Prostate gland (tissue), 2 donors: ENCODE data around the gene RSBN1L. TPM values are rescaled to one million over a fixed set of nuclear protein-coding genes. Genes with fewer than 3 reads are reported as not detected.

ENCODE experiments used
- DNase-seq: peaks from one replicate; pipeline ENCODE4 v3.0.0-alpha.2; 2019; ENCODE audit warnings: low spot score
- H3K27ac ChIP-seq, 2 donors: fragments of 200-600 bp; sonication (generic); 2 replicates each; pipeline ENCODE4 v1.5.1; 2017 to 2019
- H3K27me3 ChIP-seq: fragments of 200-600 bp; sonication (generic); replicated peaks from 2 replicates; pipeline ENCODE4 v1.5.1; 2019; ENCODE audit not compliant: insufficient read depth
- H3K36me3 ChIP-seq, 2 donors: fragments of 200-600 bp; sonication (generic); 1 replicate in 1 of 2; 2 replicates in 1 of 2; pipeline versions ENCODE4 v1.5.1 to v1.8.1; 2017 to 2019
- H3K4me1 ChIP-seq: fragments of 200-600 bp; sonication (generic); replicated peaks from 2 replicates; pipeline ENCODE4 v1.5.1; 2019
- H3K4me3 ChIP-seq, 2 donors: fragments of 200-600 bp; sonication (generic); 2 replicates each; pipeline ENCODE4 v1.5.1; 2017 to 2019
- H3K9me3 ChIP-seq: fragments of 200-600 bp; sonication (generic); 2 replicates; pipeline ENCODE4 v1.5.1; 2017
- POLR2A ChIP-seq: fragments of 450-650 bp; IDR thresholded peaks from one replicate; pipeline ENCODE4 v1.6.1; 2016; ENCODE audit warnings: antibody characterized with exemption, mild to moderate bottlenecking
- POLR2AphosphoS5 ChIP-seq: sonication (generic); formaldehyde crosslinking; IDR thresholded peaks from one replicate; pipeline ENCODE4 v1.6.1; 2017; ENCODE audit warnings: antibody characterized with exemption
- WGBS: methylation state at CpG from one replicate; pipeline ENCODE4 v1.1.5; 2018; 5-methylcytosine and 5-hydroxymethylcytosine counted together
- intact Hi-C: fragments of 100-400 bp; cut with DNase I; formaldehyde crosslinking; loops from one replicate; pipeline ENCODE4 v1.14.2; 2022
- total RNA-seq, 2 donors: library from RNA; depleted of rRNA; stranded (reverse); fragments of >200 nt; gene quantifications; one replicate each; pipeline ENCODE4 v1.1.0, GENCODE V29; 2016
- TF ChIP-seq, protein P1 (sequence below), 4 experiments: fragments of 200-600 bp in 2 of 4; fragments of 450-650 bp in 2 of 4; sonication (generic) in 2 of 4; IDR thresholded peaks; 1 replicate in 3 of 4; 2 replicates in 1 of 4; pipeline ENCODE4 v1.5.1; 2016 to 2019; ENCODE audit warnings: antibody characterized with exemption in 4 of 4, mild to moderate bottlenecking in 2 of 4, moderate library complexity in 2 of 4

RSBN1L gene
- total RNA-seq, 2 donors from 2014 or later = 19.4 to 20.7 TPM

DNA sequence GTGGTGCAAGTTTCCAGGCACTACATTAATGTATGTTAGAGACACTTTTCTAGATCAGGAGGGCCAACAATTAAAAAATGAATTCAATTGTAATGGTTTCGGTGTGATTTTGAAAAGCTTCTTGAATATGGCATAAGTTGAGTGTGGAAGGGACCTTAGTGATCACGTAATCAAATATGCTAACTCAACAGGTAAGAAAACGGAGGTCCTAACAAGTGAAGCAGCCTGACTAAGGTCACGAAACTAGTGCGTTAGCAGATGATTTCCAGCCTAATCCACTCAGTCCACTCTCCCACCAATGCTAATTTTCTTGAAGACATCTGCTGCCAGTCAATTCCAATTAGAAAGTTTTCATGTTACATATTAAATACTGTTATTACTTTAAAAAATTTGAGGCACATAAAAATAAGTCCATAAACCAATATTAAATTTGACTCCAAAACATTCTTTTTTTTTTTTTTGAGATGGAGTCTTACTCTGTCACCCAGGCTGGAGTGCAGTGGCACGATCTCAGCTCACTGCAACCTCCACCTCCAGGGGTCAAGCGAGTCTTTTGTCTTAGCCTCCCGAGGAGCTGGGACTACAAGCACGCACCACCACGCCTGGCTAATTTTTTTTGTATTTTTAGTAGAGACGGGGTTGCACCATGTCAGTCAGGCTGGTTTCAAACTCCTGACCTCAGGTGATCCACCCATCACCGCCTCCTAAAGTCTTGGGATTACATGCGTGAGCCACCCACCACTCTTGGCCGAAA is 2.3 kb upstream of the RSBN1L start:
- DNase-seq = no peak
- intact Hi-C loops = no loop called here
- Histone ChIP-seq H3K4me1 (no peaks in the 10 kb centered on the region), H3K27ac (no peak overlapping the region), H3K36me3 (no peaks in the 10 kb centered on the region), H3K4me3 (no peak overlapping the region), H3K27me3 (no peaks in the 10 kb centered on the region), H3K9me3 (no peaks in the 10 kb centered on the region)
- TF ChIP-seq POLR2A (no peak), POLR2AphosphoS5 (no peak)
- TF ChIP-seq, protein P1, sequence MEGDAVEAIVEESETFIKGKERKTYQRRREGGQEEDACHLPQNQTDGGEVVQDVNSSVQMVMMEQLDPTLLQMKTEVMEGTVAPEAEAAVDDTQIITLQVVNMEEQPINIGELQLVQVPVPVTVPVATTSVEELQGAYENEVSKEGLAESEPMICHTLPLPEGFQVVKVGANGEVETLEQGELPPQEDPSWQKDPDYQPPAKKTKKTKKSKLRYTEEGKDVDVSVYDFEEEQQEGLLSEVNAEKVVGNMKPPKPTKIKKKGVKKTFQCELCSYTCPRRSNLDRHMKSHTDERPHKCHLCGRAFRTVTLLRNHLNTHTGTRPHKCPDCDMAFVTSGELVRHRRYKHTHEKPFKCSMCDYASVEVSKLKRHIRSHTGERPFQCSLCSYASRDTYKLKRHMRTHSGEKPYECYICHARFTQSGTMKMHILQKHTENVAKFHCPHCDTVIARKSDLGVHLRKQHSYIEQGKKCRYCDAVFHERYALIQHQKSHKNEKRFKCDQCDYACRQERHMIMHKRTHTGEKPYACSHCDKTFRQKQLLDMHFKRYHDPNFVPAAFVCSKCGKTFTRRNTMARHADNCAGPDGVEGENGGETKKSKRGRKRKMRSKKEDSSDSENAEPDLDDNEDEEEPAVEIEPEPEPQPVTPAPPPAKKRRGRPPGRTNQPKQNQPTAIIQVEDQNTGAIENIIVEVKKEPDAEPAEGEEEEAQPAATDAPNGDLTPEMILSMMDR (IDR thresholded peaks at IDR 0.05) = no peak
- WGBS = 95% methylated on average over 14 of the region's 14 CpGs

DNA sequence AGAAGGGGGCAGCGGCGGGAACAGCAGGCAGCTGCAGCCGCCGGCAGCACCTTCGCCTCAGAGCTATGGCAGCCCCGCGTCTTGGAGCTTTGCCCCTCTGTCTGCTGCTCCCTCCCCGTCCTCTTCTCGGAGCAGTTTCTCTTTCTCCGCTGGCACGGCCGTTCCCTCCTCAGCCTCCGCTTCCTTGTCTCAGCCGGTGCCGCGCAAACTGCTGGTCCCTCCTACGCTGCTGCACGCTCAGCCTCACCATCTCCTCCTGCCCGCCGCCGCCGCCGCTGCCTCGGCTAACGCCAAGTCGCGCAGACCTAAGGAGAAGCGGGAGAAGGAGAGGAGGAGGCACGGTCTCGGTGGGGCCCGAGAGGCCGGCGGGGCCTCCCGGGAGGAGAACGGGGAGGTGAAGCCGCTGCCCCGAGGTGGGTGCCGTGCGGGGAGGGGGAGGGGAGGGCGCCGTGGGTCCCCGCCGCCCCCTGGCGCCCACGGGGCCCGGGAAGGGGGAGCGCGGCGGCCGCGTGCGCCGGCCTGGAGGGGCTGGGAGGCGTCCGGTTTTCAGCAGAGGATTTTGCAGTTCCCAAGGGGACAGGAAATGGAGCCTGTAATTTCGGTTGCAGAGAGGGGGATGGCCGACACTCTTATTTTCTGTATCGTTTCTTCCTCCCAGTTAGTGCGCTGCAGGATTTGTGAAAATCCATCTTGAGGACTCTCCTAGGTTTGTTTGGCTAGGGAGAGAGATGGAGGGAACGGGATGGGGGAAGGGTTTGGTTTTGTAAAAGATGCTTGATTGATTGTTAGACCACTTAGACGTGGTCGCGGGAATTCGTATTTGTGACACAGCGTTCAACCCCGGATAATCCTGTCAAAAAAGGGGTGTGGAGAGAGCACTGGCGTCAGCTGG is 630 bp downstream of the RSBN1L start:
- WGBS = under 1% methylated on average over 61 of the region's 67 CpGs
- Histone ChIP-seq H3K4me1 (no peaks in the 10 kb centered on the region), H3K9me3 (no peaks in the 10 kb centered on the region), H3K27ac (peak overlapping the region; percentile 96 to 97), H3K36me3 (no peaks in the 10 kb centered on the region), H3K27me3 (no peaks in the 10 kb centered on the region), H3K4me3 (peak overlapping the region; percentile 75 to 92)
- intact Hi-C loops = loop anchor here (2.0 to 5.0 kb wide), 2 partner anchors 60 to 102 kb away; partner anchors contain the start of genes PHTF2 and TMEM60
- peak; percentile 63 for DNase-seq
- TF ChIP-seq, protein P1 (IDR thresholded peaks at IDR 0.05) = peak in 1 of 4 experiments; percentile 5
- TF ChIP-seq POLR2A (peak; percentile 48), POLR2AphosphoS5 (peak; percentile 83)

DNA sequence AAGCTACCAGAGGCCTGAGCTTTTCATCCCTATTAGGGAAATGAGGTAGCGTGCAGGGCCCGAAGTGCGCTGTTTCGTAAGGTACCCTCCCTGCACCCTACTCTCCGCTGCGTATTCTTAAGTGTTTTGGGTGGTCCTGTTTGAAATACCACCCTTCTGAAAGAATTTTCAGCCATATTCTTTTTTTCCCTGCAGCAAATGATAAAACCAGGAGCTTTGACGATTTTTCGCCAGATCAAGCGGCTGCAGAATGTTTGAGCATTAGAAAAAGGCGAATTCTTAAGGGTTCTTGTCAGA is 1.2 kb downstream of the RSBN1L start:
- Histone ChIP-seq H3K27ac (peak overlapping the region; percentile 96 to 97), H3K9me3 (no peaks in the 10 kb centered on the region), H3K27me3 (no peaks in the 10 kb centered on the region), H3K4me1 (no peaks in the 10 kb centered on the region), H3K4me3 (peak overlapping the region; percentile 75 to 92), H3K36me3 (no peaks in the 10 kb centered on the region)
- WGBS = 1% methylated on average over 10 of the region's 10 CpGs
- DNase-seq = no peak
- intact Hi-C loops = loop anchor here (2.0 to 5.0 kb wide), 2 partner anchors 60 to 101 kb away; partner anchors contain the start of genes PHTF2 and TMEM60
- TF ChIP-seq POLR2A (peak; percentile 5), POLR2AphosphoS5 (no peak)

DNA sequence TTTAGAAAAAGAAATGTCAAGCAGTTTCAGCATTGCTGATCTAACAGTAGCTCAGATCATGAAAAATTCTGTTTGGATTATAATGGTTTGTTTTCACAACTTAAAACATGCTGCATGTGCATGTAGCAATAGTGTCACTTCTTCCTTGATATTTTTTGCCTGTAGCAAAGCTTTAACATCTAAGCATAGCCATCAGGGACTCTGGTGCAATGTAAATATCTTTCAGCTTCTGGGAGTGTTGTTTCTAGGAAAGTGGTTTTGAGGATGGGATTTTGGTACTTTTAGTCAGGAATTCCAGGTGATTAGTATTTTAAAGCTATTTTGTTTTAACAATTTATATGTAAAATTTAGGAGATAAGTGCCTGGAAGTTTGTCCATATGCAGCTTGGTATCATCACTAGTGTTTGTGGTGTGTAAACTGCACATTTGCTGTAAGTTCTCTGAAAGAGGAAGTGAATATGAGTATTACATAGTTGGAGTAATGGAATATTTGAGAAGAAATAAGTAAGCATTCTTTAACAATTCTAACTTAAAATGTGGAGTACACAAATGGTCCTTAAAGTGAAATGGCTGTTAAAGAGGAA is 1.9 kb downstream of the RSBN1L start:
- H3K27ac ChIP-seq = peak overlapping the region; percentile 96 to 97
- no peak for DNase-seq
- TF ChIP-seq POLR2AphosphoS5 (peak; percentile 10), POLR2A (no peak)
- H3K4me1 ChIP-seq = no peaks in the 10 kb centered on the region
- peak overlapping the region; percentile 75 to 92 for H3K4me3 ChIP-seq
- H3K9me3 ChIP-seq = no peaks in the 10 kb centered on the region
- intact Hi-C loops = loop anchor here (5.0 kb wide), 1 partner anchor 59 kb away; no protein-coding TSS in a partner anchor
- H3K27me3 ChIP-seq = no peaks in the 10 kb centered on the region
- H3K36me3 ChIP-seq = no peaks in the 10 kb centered on the region

DNA sequence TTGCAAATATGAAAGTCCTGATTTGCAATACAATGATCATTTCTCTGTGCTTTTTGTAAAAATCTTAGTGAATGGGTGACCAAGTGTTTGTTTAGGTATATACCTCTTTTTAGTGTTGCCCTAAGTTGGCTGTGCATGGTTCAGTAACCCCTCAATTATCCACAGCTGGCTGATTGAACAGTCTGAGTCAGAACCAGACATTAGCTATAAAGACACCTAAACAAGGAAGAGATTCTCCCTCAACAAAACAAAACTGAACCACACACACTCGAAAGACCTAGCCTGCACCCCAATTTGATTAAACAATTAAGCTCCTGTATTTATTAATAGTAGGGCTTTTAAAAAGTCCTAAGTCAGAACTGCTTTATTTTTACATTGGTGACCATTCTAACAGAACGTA is 2.8 kb downstream of the RSBN1L start:
- no peaks in the 10 kb centered on the region for H3K9me3 ChIP-seq
- peak overlapping the region; percentile 96 to 97 for H3K27ac ChIP-seq
- H3K36me3 ChIP-seq = no peaks in the 10 kb centered on the region
- no peak overlapping the region for H3K4me3 ChIP-seq
- no peaks in the 10 kb centered on the region for H3K4me1 ChIP-seq
- no peak for DNase-seq
- intact Hi-C loops = loop anchor here (5.0 kb wide), 1 partner anchor 58 kb away; no protein-coding TSS in a partner anchor
- TF ChIP-seq POLR2AphosphoS5 (no peak), POLR2A (no peak)
- TF ChIP-seq, protein P1 (IDR thresholded peaks at IDR 0.05) = no peak
- 28% methylated on average over 2 of the region's 2 CpGs for WGBS
- H3K27me3 ChIP-seq = no peaks in the 10 kb centered on the region
